ENCODE data around the gene MAMLD1.

- TF ChIP-seq CTCF (IDR thresholded peaks at IDR 0.05) (no peak), POLR2A (IDR thresholded peaks at IDR 0.05) (no peak)
These were observed 132.4 kb downstream of the MAMLD1 start for GRCh38 chrX:150495496-150495895.
